ENCODE measurements around the gene MEI1.
A peak's percentile ranks its signal among the peaks of the same experiment; 100 is the strongest.
"Not testable (repeated sequence)": the region's sequence is repeated elsewhere in the genome, so short reads cannot be mapped to it uniquely, and the experiment has no call there.

Gene MEI1

GRCh38 chr22:41826430-41827383 lies 127.4 kb downstream of the MEI1 start:
- DNase-seq, result no peak

- no peak for DNase-seq
Observed at GRCh38 chr22:41827671-41828070, 128.4 kb downstream of the MEI1 start.

- no peak for DNase-seq
Observed at GRCh38 chr22:41828516-41828915, 129.2 kb downstream of the MEI1 start.

GRCh38 chr22:41830174-41830573 lies 130.9 kb downstream of the MEI1 start:
- DNase-seq, result no peak

- no peak for DNase-seq
Observed at GRCh38 chr22:41831383-41831782, 132.1 kb downstream of the MEI1 start.

- DNase-seq, result no peak
Observed at GRCh38 chr22:41831828-41832552, 132.7 kb downstream of the MEI1 start.

GRCh38 chr22:41832553-41833368 lies 133.5 kb downstream of the MEI1 start, which contains the start of gene SREBF2:
TSS of gene SREBF2 (plus strand) at chr22:41833105. CDS start at chr22:41833271, 166 bp downstream.
- peak; percentile 100 for DNase-seq

- peak; percentile 61 for DNase-seq
Observed at GRCh38 chr22:41833369-41834004, 134.2 kb downstream of the MEI1 start.

- DNase-seq, result no peak
Observed at GRCh38 chr22:41834005-41834944, 135.0 kb downstream of the MEI1 start.

- not testable (repeated sequence) for DNase-seq
Observed at GRCh38 chr22:41835462-41835861, 136.2 kb downstream of the MEI1 start.

- no peak for DNase-seq
Observed at GRCh38 chr22:41836551-41836950, 137.2 kb downstream of the MEI1 start.

- DNase-seq, result no peak
Observed at GRCh38 chr22:41838842-41839618, 139.7 kb downstream of the MEI1 start.

GRCh38 chr22:41840216-41840615 lies 140.9 kb downstream of the MEI1 start:
- DNase-seq, result no peak

- no peak for DNase-seq
Observed at GRCh38 chr22:41841085-41841712, 141.9 kb downstream of the MEI1 start.

GRCh38 chr22:41842996-41843970 lies 144.0 kb downstream of the MEI1 start:
- peak; percentile 36 for DNase-seq

- DNase-seq, result no peak
Observed at GRCh38 chr22:41844036-41844435, 144.7 kb downstream of the MEI1 start.

- no peak for DNase-seq
Observed at GRCh38 chr22:41844513-41844912, 145.2 kb downstream of the MEI1 start.
